ENCODE measurements around the gene ARHGEF7. TPM values are rescaled to one million over a fixed set of nuclear protein-coding genes. Genes with fewer than 3 reads are reported as not detected.

ARHGEF7 gene
- total RNA-seq, 1 experiment from 2014 or later, result 46.2 TPM

DNA sequence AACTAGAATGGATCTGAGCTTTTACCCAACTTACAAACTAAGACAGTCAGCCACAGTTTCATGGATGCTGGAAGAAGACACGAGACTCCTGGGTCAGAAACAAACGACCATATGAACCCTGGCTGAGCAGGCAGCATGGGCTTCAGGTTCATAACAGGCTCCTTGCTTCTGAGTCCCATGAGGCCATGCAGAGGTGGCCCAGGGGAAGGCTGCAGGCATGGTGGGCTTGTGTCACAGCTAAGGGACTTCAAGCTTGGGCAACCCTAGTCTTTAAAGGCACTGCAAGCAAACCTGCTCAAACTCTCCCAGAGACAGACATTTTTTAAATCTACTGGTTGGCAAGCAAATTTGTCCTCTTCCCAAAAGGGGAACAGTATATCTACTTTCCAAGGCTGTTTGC lies 5.1 kb upstream of the ARHGEF7 start:
- ATAC-seq (no peak), DNase-seq (ENCODE audit: low read depth, low spot score) (no peak)
- ChIA-PET CTCF (no interaction called here), POLR2A (no interaction called here), RAD21 (ENCODE audit: low non-redundant PET in 1 of 2, low total read pairs in 2 of 2, uncharacterized antibody in 2 of 2, unreplicated experiment in 2 of 2) (no interaction called here)
- BruUV-seq (replicated peaks), result no TSS peak
- intact Hi-C loops (cut with micrococcal nuclease), result no loop called here
- Histone ChIP-seq H3K9me2 (ENCODE audit: insufficient read depth) (no peaks in the 10 kb centered on the region), H4K20me1 (ENCODE audit: insufficient read depth) (no peaks in the 10 kb centered on the region), H3K36me3 (ENCODE audit: control insufficient read depth in 1 of 2, insufficient read depth in 2 of 2, low read length in 2 of 2) (no peaks in the 10 kb centered on the region), H3K9me3 (ENCODE audit: control insufficient read depth in 1 of 2, insufficient read depth in 1 of 2, low read depth in 1 of 2, low read length in 2 of 2) (peaks cover 0 to 4% of the 10 kb centered on the region in 2 experiments; a peak in 1 of 4 replicates), H3K79me2 (ENCODE audit: insufficient read depth, low read length) (no peaks in the 10 kb centered on the region), H3K27me3 (ENCODE audit: insufficient read depth, low read length) (peaks cover 5% of the 10 kb centered on the region; the same call in 1 of the 2 replicates), H3K4me2 (ENCODE audit: low read length) (no peak overlapping the region), H3K4me3 (replicated peaks in 1 of 2; ENCODE audit: low read depth in 1 of 2, low read length in 2 of 2) (no peak overlapping the region), H3K9ac (ENCODE audit: low read length) (no peak overlapping the region), H2AFZ (ENCODE audit: low read depth, low read length, poor library complexity, severe bottlenecking) (no peak overlapping the region), H3K27ac (ENCODE audit: low read depth, low read length) (no peak overlapping the region), H3K4me1 (ENCODE audit: control insufficient read depth in 1 of 2, insufficient read depth in 2 of 2, low read length in 2 of 2) (no peaks in the 10 kb centered on the region)
- TF ChIP-seq CEBPB (IDR thresholded peaks at IDR 0.05; ENCODE audit: low read depth), result no peak
- TF ChIP-seq, protein P1, sequence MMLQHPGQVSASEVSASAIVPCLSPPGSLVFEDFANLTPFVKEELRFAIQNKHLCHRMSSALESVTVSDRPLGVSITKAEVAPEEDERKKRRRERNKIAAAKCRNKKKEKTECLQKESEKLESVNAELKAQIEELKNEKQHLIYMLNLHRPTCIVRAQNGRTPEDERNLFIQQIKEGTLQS (IDR thresholded peaks at IDR 0.05), result no peak
- no peak for TF ChIP-seq EGR1 (IDR thresholded peaks at IDR 0.05; ENCODE audit: low read depth)
- TF ChIP-seq CBX3 (IDR thresholded peaks at IDR 0.05; ENCODE audit: low read depth), result no peak
- TF ChIP-seq ZFX (IDR thresholded peaks at IDR 0.05), result no peak
- no peak for TF ChIP-seq POLR2AphosphoS5 (IDR thresholded peaks at IDR 0.05; ENCODE audit: low read depth, low read length)
- no peak for TF ChIP-seq ELF1 (IDR thresholded peaks at IDR 0.05; ENCODE audit: borderline replicate concordance, low read depth)
- no peak for TF ChIP-seq FOSL1 (IDR thresholded peaks at IDR 0.05; ENCODE audit: low read depth)
- TF ChIP-seq, protein P2, sequence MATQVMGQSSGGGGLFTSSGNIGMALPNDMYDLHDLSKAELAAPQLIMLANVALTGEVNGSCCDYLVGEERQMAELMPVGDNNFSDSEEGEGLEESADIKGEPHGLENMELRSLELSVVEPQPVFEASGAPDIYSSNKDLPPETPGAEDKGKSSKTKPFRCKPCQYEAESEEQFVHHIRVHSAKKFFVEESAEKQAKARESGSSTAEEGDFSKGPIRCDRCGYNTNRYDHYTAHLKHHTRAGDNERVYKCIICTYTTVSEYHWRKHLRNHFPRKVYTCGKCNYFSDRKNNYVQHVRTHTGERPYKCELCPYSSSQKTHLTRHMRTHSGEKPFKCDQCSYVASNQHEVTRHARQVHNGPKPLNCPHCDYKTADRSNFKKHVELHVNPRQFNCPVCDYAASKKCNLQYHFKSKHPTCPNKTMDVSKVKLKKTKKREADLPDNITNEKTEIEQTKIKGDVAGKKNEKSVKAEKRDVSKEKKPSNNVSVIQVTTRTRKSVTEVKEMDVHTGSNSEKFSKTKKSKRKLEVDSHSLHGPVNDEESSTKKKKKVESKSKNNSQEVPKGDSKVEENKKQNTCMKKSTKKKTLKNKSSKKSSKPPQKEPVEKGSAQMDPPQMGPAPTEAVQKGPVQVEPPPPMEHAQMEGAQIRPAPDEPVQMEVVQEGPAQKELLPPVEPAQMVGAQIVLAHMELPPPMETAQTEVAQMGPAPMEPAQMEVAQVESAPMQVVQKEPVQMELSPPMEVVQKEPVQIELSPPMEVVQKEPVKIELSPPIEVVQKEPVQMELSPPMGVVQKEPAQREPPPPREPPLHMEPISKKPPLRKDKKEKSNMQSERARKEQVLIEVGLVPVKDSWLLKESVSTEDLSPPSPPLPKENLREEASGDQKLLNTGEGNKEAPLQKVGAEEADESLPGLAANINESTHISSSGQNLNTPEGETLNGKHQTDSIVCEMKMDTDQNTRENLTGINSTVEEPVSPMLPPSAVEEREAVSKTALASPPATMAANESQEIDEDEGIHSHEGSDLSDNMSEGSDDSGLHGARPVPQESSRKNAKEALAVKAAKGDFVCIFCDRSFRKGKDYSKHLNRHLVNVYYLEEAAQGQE (IDR thresholded peaks at IDR 0.05; ENCODE audit: low read depth), result no peak
- TF ChIP-seq EZH2 (IDR thresholded peaks at IDR 0.05), result no peak
- TF ChIP-seq JUND (IDR thresholded peaks at IDR 0.05), result no peak
- no peak for TF ChIP-seq SRF (IDR thresholded peaks at IDR 0.05; ENCODE audit: low read depth)
